Mesenchymal stem cell (in vitro differentiated cells and primary cell): ENCODE measurements around the gene ST7.
A peak's percentile ranks its signal among the peaks of the same experiment; 100 is the strongest.

Experiments used
- DNase-seq: peaks from one replicate; pipeline ENCODE4 v3.0.0-alpha.2; 2013
- H2AFZ ChIP-seq: one replicate; pipeline ENCODE4 v1.6.1; 2013; ENCODE audit warnings: low read depth, mild to moderate bottlenecking, control low read depth, inconsistent platforms, low read length, moderate library complexity
- H2AK5ac ChIP-seq: 2 replicates; pipeline ENCODE4 v1.6.1; 2013; ENCODE audit warnings: low read length, moderate library complexity, mild to moderate bottlenecking, inconsistent platforms; ENCODE audit not compliant: severe bottlenecking
- H2BK120ac ChIP-seq: one replicate; pipeline ENCODE4 v1.6.1; 2013; ENCODE audit warnings: low read depth, mild to moderate bottlenecking, inconsistent platforms, low read length, moderate library complexity
- H2BK12ac ChIP-seq, 2 experiments: one replicate each; pipeline ENCODE4 v1.6.1; 2013; ENCODE audit warnings: inconsistent platforms in 2 of 2, low read length in 2 of 2, mild to moderate bottlenecking in 2 of 2, moderate library complexity in 2 of 2, control low read depth in 1 of 2
- H2BK15ac ChIP-seq: one replicate; pipeline ENCODE4 v1.6.1; 2013; ENCODE audit warnings: mild to moderate bottlenecking, low read depth, inconsistent platforms; ENCODE audit not compliant: poor library complexity, severe bottlenecking
- H2BK5ac ChIP-seq: 2 replicates; pipeline ENCODE4 v1.6.1; 2013; ENCODE audit warnings: low read depth, mild to moderate bottlenecking, low read length, control low read depth, inconsistent platforms; ENCODE audit not compliant: poor library complexity, severe bottlenecking
- H3K14ac ChIP-seq, 2 experiments: one replicate each; pipeline ENCODE4 v1.6.1; 2013; ENCODE audit warnings: inconsistent platforms in 2 of 2, low read length in 2 of 2, control low read depth in 1 of 2, mild to moderate bottlenecking in 1 of 2, moderate library complexity in 1 of 2
- H3K18ac ChIP-seq, 2 experiments: one replicate each; pipeline ENCODE4 v1.6.1; 2013; ENCODE audit warnings: inconsistent platforms in 2 of 2, low read length in 2 of 2, control low read depth in 1 of 2, low read depth in 1 of 2, mild to moderate bottlenecking in 1 of 2
- H3K23ac ChIP-seq, 2 experiments: one replicate each; pipeline ENCODE4 v1.6.1; 2013; ENCODE audit warnings: inconsistent platforms in 2 of 2, low read length in 2 of 2, mild to moderate bottlenecking in 2 of 2, moderate library complexity in 2 of 2, control low read depth in 1 of 2
- H3K27ac ChIP-seq: 2 replicates; pipeline ENCODE4 v1.5.1; 2013; ENCODE audit warnings: mild to moderate bottlenecking, moderate library complexity, low read length, control low read depth, inconsistent platforms; ENCODE audit not compliant: poor library complexity, severe bottlenecking
- H3K27me3 ChIP-seq, 2 experiments: 2 replicates each; pipeline versions ENCODE4 v1.6.1 to v1.7.0; 2013; ENCODE audit warnings: low read length in 2 of 2, mild to moderate bottlenecking in 2 of 2, moderate library complexity in 2 of 2, control low read depth in 1 of 2, inconsistent platforms in 1 of 2; ENCODE audit not compliant: control insufficient read depth in 1 of 2, insufficient read depth in 1 of 2
- H3K36me3 ChIP-seq, 2 experiments: 2 replicates each; pipeline versions ENCODE4 v1.6.1 to v1.7.0; 2013; ENCODE audit warnings: low read length in 2 of 2, control low read depth in 1 of 2, inconsistent platforms in 1 of 2, low read depth in 1 of 2, mild to moderate bottlenecking in 1 of 2; ENCODE audit not compliant: insufficient read depth in 2 of 2, control insufficient read depth in 1 of 2
- H3K4ac ChIP-seq, 2 experiments: one replicate each; pipeline ENCODE4 v1.6.1; 2013; ENCODE audit warnings: inconsistent platforms in 2 of 2, low read length in 2 of 2, mild to moderate bottlenecking in 2 of 2, moderate library complexity in 2 of 2, control low read depth in 1 of 2, low read depth in 1 of 2
- H3K4me1 ChIP-seq: 2 replicates; pipeline ENCODE4 v1.6.1; 2013; ENCODE audit warnings: low read depth, low read length, control low read depth; ENCODE audit not compliant: control insufficient read depth, insufficient read depth
- H3K4me2 ChIP-seq: 2 replicates; pipeline ENCODE4 v1.6.1; 2013; ENCODE audit warnings: low read length, mild to moderate bottlenecking, inconsistent platforms; ENCODE audit not compliant: poor library complexity, severe bottlenecking
- H3K4me3 ChIP-seq, 2 experiments: 2 replicates each; pipeline versions ENCODE4 v1.5.1 to v1.7.0; 2013; ENCODE audit warnings: low read length in 2 of 2, mild to moderate bottlenecking in 2 of 2, control low read depth in 1 of 2, low read depth in 1 of 2; ENCODE audit not compliant: insufficient read depth in 1 of 2
- H3K79me1 ChIP-seq: replicated peaks from 2 replicates; pipeline ENCODE4 v1.6.1; 2013; ENCODE audit warnings: mild to moderate bottlenecking, control low read depth, low read length, inconsistent platforms; ENCODE audit not compliant: poor library complexity, severe bottlenecking
- H3K9ac ChIP-seq: 2 replicates; pipeline ENCODE4 v1.7.0; 2013; ENCODE audit warnings: mild to moderate bottlenecking, low read length, moderate library complexity
- H3K9me3 ChIP-seq: 2 replicates; pipeline ENCODE4 v1.7.0; 2013; ENCODE audit warnings: mild to moderate bottlenecking, low read length; ENCODE audit not compliant: control insufficient read depth
- H4K8ac ChIP-seq: one replicate; pipeline ENCODE4 v1.6.1; 2013; ENCODE audit warnings: inconsistent platforms, mild to moderate bottlenecking, low read length, moderate library complexity
- H4K91ac ChIP-seq: one replicate; pipeline ENCODE4 v1.6.1; 2013; ENCODE audit warnings: mild to moderate bottlenecking, low read length, inconsistent platforms
- WGBS: methylation state at CpG from one replicate; pipeline ENCODE4 v1.1.7; 2013; ENCODE audit warnings: mixed read lengths; 5-methylcytosine and 5-hydroxymethylcytosine counted together

ST7 gene

DNA sequence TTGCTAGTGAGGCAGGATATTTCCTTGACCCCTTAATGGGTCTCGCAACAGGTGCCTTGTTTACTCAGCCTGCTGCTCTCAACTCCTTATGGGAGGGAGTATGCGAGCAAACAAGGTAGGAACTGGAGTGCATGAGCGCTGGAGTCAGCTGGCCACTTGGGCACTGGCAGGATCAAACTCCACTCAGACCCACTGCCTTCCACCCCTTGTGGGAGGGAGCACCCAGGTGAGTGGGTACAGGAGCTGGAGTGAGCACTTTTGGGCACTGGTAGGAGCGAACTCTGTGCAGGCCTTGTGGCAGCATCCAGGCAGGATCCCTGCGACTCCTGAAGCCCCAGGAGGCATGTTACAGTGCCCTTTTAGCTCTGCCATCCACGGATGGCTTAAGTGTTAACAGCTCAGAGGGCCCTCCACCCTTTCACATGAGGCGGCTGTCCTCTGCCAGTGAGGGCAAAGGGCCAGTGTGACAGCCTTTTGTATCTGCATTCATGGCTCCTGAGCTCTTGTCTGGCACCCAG lies 123.2 kb downstream of the ST7 start:
- Histone ChIP-seq H3K36me3 (no peaks in the 10 kb centered on the region), H3K4me3 (no peak overlapping the region), H2AFZ (no peak overlapping the region), H3K4me1 (peaks cover 7% of the 10 kb centered on the region), H2BK12ac (no peak overlapping the region), H3K4me2 (no peak overlapping the region), H4K91ac (no peak overlapping the region), H4K8ac (no peak overlapping the region), H3K4ac (no peak overlapping the region), H2BK120ac (no peak overlapping the region), H2BK15ac (no peak overlapping the region), H3K27ac (no peak overlapping the region), H3K9ac (no peak overlapping the region), H3K23ac (no peak overlapping the region), H3K9me3 (peaks cover 3% of the 10 kb centered on the region), H3K18ac (peak overlapping the region in 1 of 2 experiments; percentile 18), H2AK5ac (no peak overlapping the region), H2BK5ac (no peak overlapping the region), H3K14ac (no peak overlapping the region), H3K79me1 (peaks cover 21% of the 10 kb centered on the region), H3K27me3 (no peaks in the 10 kb centered on the region)
- 89% methylated on average over 7 of the region's 7 CpGs for WGBS
- DNase-seq: no peak

DNA sequence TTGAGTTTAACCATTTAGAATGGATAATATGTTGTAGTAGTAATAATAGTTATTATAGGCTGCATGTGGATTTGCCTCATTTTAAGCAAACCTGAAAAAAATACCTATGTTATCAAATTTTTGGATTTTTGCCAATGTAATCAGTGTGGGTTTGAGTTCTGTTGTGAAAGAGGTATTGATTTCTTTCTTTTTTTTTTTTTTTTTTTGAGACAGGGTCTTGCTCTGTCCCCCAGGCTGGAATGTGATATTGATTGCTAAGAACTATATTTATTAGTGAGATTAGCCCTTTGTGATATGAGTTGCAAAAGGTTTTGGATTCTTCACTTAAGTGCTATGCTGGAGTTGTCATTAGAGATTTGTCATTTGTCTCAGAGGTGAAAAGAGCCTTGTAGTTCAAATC lies 124.4 kb downstream of the ST7 start:
- H3K4ac ChIP-seq: no peak overlapping the region
- no peak for DNase-seq
- H3K18ac ChIP-seq: no peak overlapping the region
- peaks cover 20% of the 10 kb centered on the region for H3K79me1 ChIP-seq
- no peak overlapping the region for H3K14ac ChIP-seq
- no peak overlapping the region for H3K9ac ChIP-seq
- no peak overlapping the region for H3K23ac ChIP-seq
- no peak overlapping the region for H3K4me3 ChIP-seq
- no peak overlapping the region for H3K27ac ChIP-seq
- no peak overlapping the region for H2AFZ ChIP-seq
- H2AK5ac ChIP-seq: no peak overlapping the region
- H2BK12ac ChIP-seq: no peak overlapping the region
- no peak overlapping the region for H2BK5ac ChIP-seq
- no peak overlapping the region for H4K91ac ChIP-seq
- H3K36me3 ChIP-seq: no peaks in the 10 kb centered on the region
- no peak overlapping the region for H2BK120ac ChIP-seq
- no peak overlapping the region for H2BK15ac ChIP-seq
- no peaks in the 10 kb centered on the region for H3K27me3 ChIP-seq
- H3K4me1 ChIP-seq: peaks cover 6% of the 10 kb centered on the region
- no peak overlapping the region for H3K4me2 ChIP-seq
- H4K8ac ChIP-seq: no peak overlapping the region
- peaks cover 3% of the 10 kb centered on the region for H3K9me3 ChIP-seq

DNA sequence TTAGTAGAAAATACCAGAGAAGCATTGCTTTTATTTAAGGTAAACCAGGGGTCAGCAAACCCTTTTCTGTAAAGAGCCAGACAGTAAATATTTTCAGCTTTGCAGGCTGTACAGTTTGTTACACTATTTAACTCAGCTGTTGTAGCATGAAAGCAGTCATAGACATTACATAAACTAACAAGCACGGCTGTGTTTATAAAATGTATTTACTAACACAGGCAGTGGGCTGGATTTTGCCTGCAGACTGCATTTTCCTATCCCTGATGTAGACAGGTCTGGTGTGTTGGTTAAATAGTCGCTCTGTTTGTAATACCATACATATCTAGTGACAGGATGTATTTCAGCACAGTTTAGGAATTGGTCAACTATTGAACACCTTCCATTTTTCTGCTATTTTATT lies 129.3 kb downstream of the ST7 start:
- DNase-seq: peak; percentile 64
- Histone ChIP-seq H3K27me3 (no peaks in the 10 kb centered on the region), H3K4me1 (peaks cover 2% of the 10 kb centered on the region)

DNA sequence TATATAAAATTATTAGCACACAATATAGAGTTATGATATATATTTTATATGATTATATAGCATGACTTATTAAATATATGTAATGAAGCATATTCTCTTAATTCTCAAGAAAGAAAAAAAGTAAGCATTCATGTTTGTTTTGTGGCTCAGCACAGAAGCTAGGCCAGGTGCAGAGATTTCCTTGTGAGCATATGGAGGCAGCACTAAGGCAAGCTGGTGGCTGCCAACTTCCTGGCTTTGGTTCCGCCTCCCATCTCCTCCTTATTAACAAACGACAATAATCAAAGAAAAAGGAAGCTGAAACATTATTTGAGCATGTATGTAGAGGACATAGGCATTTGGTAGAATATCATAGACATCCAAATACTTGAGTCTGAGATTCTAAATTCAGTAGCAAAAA lies 130.3 kb downstream of the ST7 start:
- no peak overlapping the region for H3K9ac ChIP-seq
- H3K4me3 ChIP-seq: no peak overlapping the region
- H3K14ac ChIP-seq: no peak overlapping the region
- H3K4me2 ChIP-seq: no peak overlapping the region
- H3K4me1 ChIP-seq: peaks cover 2% of the 10 kb centered on the region
- H2AFZ ChIP-seq: no peak overlapping the region
- no peak overlapping the region for H2BK5ac ChIP-seq
- H3K27ac ChIP-seq: no peak overlapping the region
- no peak overlapping the region for H2BK12ac ChIP-seq
- no peak overlapping the region for H3K4ac ChIP-seq
- H3K9me3 ChIP-seq: no peaks in the 10 kb centered on the region
- no peak overlapping the region for H3K23ac ChIP-seq
- H3K79me1 ChIP-seq: peaks cover 17% of the 10 kb centered on the region
- H3K27me3 ChIP-seq: no peaks in the 10 kb centered on the region
- no peak overlapping the region for H4K91ac ChIP-seq
- WGBS: no CpG with 5 or more reads among the region's 2 CpGs
- no peak overlapping the region for H4K8ac ChIP-seq
- no peak overlapping the region for H3K18ac ChIP-seq
- H3K36me3 ChIP-seq: no peaks in the 10 kb centered on the region
- no peak overlapping the region for H2BK15ac ChIP-seq
- DNase-seq: no peak
- H2AK5ac ChIP-seq: no peak overlapping the region
- H2BK120ac ChIP-seq: no peak overlapping the region

More for the DNA sequence above, 129.3 kb downstream of the ST7 start:
- no peaks in the 10 kb centered on the region for H3K9me3 ChIP-seq
- no peak overlapping the region for H3K18ac ChIP-seq
- H3K14ac ChIP-seq: no peak overlapping the region
- no CpG with 5 or more reads among the region's 2 CpGs for WGBS
- H4K8ac ChIP-seq: no peak overlapping the region
- H2AK5ac ChIP-seq: no peak overlapping the region
- H2BK15ac ChIP-seq: no peak overlapping the region
- H2BK12ac ChIP-seq: no peak overlapping the region
- no peak overlapping the region for H3K4me2 ChIP-seq
- no peak overlapping the region for H3K4me3 ChIP-seq
- H3K4ac ChIP-seq: no peak overlapping the region
- no peak overlapping the region for H3K23ac ChIP-seq
- H4K91ac ChIP-seq: no peak overlapping the region
- no peak overlapping the region for H3K9ac ChIP-seq
- no peak overlapping the region for H2BK120ac ChIP-seq
- no peak overlapping the region for H2AFZ ChIP-seq
- no peak overlapping the region for H3K27ac ChIP-seq
- H3K36me3 ChIP-seq: no peaks in the 10 kb centered on the region
- H3K79me1 ChIP-seq: peaks cover 13% of the 10 kb centered on the region
- H2BK5ac ChIP-seq: no peak overlapping the region
